GM21360 (cell line): ENCODE results near the gene TP53TG5.

Experiments
- ATAC-seq: cut with Tn5 transposase; IDR thresholded peaks from one replicate; pipeline ENCODE4 v1.9.1; 2021; ENCODE audit warnings: mild to moderate bottlenecking, moderate library complexity; ENCODE audit not compliant: unreplicated experiment

TP53TG5 gene

DNA sequence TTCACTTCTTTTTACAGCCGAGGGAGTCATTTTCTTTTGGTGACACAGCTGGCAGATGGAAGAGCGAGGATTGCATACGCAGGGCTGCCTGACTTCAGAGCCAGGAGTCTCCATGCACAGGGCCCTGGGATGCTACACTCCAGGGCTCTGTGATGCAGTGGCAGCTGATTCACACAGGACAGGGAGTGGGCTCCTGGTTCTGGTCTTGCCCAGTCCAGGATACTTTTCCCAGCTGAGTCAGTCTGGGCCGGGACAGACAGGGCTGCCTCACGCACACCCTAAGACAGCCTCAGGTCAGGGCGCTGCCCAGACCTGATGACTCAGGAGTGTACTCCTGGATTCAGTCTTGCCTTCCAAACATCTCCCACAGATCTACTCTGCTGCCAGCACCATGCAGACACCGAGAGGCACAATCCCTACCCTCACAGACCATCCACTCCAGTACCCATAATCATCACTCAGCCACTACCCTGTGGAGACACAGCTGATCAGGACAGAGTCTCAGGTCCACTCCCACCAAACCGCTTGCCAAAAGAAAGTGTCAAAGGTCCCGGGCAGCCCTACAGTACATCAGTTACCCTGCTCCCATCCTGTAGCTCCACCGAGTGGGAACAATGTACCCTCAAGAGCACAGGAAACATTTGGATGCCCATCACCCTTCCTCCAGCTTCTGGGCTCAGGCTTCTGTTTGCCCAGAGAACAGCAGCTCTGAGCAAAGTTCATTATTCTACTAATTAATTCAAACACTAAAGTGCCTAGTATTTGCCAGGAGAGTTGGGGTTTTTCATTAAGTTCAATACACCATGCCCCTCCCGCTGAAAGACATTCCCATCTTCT is 41.4 kb downstream of the TP53TG5 start:
- no peak for ATAC-seq

DNA sequence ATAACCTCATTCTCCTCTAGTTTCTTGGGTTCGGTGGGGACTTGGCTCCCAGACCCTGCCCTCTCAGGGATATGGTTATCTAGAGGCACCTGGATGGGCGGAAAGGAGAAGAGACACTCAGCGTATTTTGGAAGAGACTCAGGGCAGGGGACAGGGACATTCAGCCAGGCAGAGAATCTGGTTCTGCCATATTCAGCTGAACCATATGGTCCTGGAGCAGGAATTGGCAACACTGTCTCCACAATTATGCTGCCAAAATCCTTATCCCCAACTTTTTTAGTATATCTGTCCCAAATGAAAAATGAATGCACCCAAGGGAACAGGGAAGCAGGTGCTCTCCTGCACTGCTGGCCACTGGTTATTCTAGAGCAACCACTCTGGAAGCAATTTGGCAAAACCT is 47.6 kb downstream of the TP53TG5 start:
- ATAC-seq, result no peak

DNA sequence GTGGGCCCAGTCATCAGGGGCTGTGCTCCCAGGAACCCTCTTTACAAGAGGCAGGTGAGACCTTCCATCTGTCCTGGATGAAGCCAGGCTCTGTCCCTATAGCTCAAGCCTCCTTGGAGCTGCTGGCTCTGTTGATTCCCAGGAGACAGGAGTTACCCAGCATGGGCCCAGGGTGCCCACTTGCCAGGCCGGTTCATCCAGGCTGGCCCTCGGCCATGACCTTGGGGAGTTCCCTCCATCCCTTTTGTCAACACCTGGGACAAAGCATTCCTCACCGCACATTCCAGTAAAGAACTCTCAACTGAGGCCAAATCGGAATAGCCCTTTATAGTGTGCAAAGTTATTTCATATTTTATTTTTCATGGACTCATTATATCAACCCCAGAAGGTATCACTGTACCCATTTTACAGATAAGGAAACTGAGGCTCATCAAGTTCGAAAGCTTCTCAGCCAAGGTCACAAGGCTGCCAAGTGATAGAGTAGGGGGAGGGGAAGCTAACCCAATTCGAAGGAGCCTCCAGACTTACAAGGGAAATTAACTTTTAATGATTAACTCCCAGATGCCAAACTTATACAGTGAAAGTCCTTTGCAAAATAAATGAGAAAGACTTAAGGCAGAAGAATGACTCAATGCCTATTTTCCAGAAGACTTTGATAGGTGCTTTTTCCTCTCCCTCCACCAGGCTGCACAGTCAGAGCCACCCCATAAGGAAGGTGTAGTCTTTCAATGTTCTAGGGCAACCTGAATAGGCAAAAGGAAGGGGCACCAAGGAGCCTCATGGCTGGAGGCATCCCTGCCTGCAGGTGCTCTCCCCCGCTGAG is 48.4 kb downstream of the TP53TG5 start:
- ATAC-seq, result no peak

DNA sequence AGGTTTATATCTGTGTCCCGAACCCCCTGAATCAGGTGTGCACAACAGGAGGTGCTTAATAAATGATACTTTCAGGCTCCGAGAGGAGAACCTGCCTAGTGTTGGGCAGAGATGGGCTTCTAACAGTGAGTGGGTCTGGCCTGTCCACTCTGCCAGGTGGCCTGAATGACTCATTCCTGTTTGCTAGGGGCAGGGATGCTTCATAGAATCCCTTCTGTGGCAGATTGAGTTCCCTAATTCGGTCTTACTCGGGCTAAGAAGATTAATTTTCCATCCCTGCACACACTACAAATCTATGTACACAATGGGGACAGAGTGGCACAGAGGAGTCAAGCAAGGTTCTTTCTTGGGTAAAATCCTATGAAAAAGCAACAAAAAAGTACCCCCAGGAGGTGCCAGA is 49.7 kb downstream of the TP53TG5 start:
- ATAC-seq, result no peak

DNA sequence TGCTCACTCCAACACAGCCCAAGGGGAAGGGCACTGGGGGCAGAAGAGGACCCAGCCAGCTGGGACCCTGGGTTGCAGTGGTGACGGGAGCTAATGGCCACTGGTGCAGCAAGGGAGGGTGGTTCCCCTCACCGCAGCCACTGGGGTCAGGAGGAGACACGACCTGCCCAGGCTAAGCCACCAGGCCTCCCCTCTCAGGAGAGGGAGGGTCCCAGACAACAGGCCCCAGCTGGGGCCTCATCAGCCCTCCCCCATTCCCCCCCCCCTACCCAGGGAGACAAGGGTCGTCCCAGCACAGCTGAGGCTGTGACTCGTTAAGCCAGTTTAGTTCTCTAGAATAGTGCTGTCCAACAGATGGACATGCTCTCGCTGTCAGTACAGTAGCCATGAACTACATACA is 52.8 kb downstream of the TP53TG5 start:
- ATAC-seq, result no peak

DNA sequence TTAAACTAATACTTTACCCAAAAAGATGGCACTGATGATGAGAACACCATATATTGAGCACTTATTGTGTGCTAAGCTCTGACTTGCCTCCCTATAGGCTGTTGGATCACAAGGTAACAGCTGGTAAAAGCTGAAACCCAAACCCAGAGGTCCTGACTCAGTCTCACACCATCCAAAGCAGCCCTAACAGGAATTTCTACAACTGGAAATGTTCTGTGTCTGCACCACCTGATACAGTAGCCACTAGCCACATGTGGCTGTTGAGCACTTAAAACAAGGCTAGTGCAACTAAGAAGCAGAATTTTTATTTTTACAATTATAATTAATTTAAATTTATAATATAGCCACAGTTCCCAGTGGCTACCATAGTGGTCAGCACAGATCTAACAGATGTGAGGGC is 54.4 kb downstream of the TP53TG5 start:
- ATAC-seq, result no peak

DNA sequence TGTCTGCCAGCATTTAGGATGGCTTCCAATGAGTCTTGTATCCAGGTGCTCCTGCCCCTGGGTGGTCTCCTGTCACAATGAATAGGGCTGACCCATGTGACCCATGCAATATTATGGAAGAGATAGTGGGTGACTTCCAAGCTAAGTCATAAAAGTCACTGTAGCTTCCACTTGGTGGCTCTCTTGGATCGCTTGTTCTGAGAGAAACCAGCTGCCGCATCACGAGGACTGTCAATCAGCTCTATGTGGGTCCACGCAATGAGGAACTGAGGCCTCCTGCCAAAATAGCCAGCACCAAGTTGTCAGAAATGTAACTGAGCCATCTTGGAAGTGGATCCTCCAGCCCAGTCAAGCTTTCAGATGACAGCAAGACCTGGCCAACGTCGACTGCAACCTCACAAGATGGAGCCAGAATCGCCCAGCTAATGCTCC is 55.2 kb downstream of the TP53TG5 start:
- ATAC-seq, result no peak
